GM12873 (cell line): ENCODE data around the gene TXLNG.

Experiments
- TF ChIP-seq, protein P1 (sequence below): IDR thresholded peaks from 2 replicates; pipeline ENCODE4 v1.5.1; 2012; ENCODE audit warnings: low read depth, mild to moderate bottlenecking, moderate library complexity, low read length, control low read depth; ENCODE audit not compliant: insufficient read depth; ENCODE audit errors: missing control alignments

The TXLNG gene

GRCh38 chrX:16772460-16772859, 13.8 kb upstream of the TXLNG start:
- TF ChIP-seq, protein P1, sequence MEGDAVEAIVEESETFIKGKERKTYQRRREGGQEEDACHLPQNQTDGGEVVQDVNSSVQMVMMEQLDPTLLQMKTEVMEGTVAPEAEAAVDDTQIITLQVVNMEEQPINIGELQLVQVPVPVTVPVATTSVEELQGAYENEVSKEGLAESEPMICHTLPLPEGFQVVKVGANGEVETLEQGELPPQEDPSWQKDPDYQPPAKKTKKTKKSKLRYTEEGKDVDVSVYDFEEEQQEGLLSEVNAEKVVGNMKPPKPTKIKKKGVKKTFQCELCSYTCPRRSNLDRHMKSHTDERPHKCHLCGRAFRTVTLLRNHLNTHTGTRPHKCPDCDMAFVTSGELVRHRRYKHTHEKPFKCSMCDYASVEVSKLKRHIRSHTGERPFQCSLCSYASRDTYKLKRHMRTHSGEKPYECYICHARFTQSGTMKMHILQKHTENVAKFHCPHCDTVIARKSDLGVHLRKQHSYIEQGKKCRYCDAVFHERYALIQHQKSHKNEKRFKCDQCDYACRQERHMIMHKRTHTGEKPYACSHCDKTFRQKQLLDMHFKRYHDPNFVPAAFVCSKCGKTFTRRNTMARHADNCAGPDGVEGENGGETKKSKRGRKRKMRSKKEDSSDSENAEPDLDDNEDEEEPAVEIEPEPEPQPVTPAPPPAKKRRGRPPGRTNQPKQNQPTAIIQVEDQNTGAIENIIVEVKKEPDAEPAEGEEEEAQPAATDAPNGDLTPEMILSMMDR, result no peak

- TF ChIP-seq, protein P1, result no peak
These were observed 11.5 kb upstream of the TXLNG start for GRCh38 chrX:16774746-16775145.

DNA sequence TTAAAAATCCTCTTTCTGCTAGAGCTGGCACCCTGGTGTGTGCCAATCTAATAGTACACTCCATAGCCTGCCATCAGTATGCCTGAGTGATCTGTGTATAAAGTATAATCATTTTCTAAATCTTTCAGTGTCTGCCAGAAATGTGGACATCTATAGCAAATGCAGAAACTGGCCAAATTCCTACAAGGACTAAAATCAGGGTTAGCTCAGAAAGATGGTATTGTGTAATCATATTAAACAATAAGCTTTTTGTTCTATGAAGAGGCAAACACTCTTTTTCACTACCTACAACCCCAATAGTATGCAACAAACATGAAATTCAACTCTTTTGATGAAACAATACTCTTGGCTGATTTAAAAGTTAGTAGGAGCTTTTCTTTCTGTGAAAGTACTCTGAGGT, 7.7 kb upstream of the TXLNG start:
- TF ChIP-seq, protein P1, result no peak

DNA sequence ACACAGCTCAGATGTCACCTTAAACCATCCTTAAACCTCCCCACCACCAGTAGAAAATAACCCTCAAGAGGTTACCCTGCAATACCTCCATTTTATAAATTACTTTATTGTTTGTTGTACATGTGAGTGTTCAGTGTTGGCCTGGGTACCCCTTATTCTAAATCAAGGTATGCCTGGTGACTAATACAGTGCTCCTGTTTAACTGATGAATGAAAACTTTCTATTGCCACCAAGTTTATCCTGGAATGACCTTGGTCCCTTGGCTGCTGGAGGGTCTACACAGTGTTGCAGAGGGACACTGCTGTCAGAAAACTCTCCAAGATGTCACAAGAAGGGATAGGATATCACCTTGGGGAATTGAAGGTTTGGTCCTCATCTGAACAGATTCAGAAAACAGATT, 7.3 kb upstream of the TXLNG start:
- TF ChIP-seq, protein P1, result no peak

DNA sequence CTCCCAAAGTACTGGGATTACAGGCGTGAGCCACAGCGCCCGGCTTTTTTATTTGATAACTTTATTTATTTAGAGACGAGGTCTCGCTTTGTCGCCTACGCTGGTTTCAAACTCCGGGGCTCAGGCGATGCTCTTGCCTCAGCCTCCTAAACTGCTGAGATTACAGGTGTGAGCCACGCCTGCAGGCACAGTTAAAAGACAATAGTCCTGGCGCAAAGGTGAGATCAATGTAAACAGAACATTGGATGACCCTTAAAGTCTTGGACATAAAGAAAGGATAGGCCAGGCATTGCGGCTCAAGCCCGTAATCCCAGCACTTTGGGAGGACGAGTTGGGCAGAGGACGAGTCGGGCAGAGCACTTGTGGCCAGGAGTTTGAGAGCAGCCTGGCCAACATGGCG, 2.8 kb upstream of the TXLNG start:
- TF ChIP-seq, protein P1, result no peak

DNA sequence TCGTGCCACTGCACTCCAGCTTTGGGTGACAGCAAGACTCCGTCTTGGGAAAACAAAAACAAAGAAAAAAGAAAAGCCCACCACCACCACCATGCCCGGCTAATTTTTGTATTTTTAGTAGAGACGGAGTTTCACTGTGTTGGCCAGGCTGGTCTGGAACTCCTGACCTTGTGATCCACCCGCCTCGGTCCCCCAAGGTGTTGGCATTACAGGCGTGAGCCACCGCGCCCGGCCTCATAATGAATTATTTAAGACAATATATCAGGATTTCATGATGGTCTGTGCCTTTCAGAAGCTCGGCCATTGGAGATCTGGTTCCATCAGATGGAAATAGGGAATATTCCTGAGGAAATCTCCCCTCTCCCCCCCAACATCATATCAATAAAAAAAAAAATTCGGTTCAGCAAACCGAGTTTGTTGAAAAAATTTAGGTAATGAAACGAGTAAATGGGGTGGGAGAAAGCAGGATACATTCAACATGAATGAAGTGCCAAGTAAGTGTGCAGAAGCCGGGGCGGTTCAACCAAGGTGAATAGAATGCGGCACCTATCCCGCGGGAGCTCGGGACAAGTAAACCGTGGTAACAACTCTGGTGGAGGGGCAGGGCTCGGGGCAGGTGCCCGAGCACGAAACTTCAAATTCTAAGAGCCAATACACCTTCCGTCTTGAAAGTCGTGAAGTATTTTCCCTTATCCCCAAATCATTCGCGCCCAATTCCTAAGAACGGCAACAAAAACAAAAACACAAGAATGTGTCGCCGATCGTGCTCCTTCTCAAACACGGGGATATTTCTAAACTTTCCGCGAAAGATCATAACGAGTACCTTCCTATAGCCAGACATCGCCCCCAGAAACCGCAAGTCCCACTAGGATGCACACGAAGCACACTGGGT, 773 bp upstream of the TXLNG start:
- TF ChIP-seq, protein P1, result no peak

- TF ChIP-seq, protein P1, result no peak
These were observed 797 bp downstream of the TXLNG start for GRCh38 chrX:16786791-16787735.
